Measurements from ENCODE around the gene SIN3A. TPM values are rescaled to one million over a fixed set of nuclear protein-coding genes. Genes with fewer than 3 reads are reported as not detected.

The SIN3A gene
- total and polyA plus RNA-seq, 9 of the 15 experiments (the other 6 are each of a cell fraction or from before 2014, with no cell fraction given), result 11.1 to 70.3 (median 25.3) TPM

- TF ChIP-seq AFF1 (IDR thresholded peaks at IDR 0.05; ENCODE audit: low read depth in 1 of 2, partially characterized antibody in 2 of 2), result peak in 1 of 2 experiments; percentile 94
- TF ChIP-seq SMARCB1 (IDR thresholded peaks at IDR 0.05; ENCODE audit: insufficient read length, low read depth), result no peak
- no peak for TF ChIP-seq ZNF780A (CRISPR knock-in tag; IDR thresholded peaks at IDR 0.05)
- TF ChIP-seq EP400 (IDR thresholded peaks at IDR 0.05), result peak; percentile 87
- TF ChIP-seq TAF7 (tag; IDR thresholded peaks at IDR 0.05), result peak; percentile 46
- no peak for TF ChIP-seq TEAD2 (tag; IDR thresholded peaks at IDR 0.05)
- TF ChIP-seq MGA (IDR thresholded peaks at IDR 0.05), result peak; percentile 88
- TF ChIP-seq ZNF57 (CRISPR knock-in tag; IDR thresholded peaks at IDR 0.05), result no peak
- no peak for TF ChIP-seq HSF4 (CRISPR knock-in tag; IDR thresholded peaks at IDR 0.05; ENCODE audit: borderline replicate concordance)
- no peak for TF ChIP-seq ZBTB43 (CRISPR knock-in tag; IDR thresholded peaks at IDR 0.05)
- no peak for TF ChIP-seq ZBED1 (IDR thresholded peaks at IDR 0.05)
Measured at GRCh38 chr15:75335705-75336355, 115.7 kb downstream of the SIN3A start, which contains the start of gene COMMD4 (continued).

Measured in K562 (cell line).